ENCODE results near the gene DISC1. TPM values are rescaled to one million over a fixed set of nuclear protein-coding genes. Genes with fewer than 3 reads are reported as not detected.

Gene DISC1
- polyA plus RNA-seq, 3 donors, result 5.5 to 14.7 (median 5.8) TPM

DNA sequence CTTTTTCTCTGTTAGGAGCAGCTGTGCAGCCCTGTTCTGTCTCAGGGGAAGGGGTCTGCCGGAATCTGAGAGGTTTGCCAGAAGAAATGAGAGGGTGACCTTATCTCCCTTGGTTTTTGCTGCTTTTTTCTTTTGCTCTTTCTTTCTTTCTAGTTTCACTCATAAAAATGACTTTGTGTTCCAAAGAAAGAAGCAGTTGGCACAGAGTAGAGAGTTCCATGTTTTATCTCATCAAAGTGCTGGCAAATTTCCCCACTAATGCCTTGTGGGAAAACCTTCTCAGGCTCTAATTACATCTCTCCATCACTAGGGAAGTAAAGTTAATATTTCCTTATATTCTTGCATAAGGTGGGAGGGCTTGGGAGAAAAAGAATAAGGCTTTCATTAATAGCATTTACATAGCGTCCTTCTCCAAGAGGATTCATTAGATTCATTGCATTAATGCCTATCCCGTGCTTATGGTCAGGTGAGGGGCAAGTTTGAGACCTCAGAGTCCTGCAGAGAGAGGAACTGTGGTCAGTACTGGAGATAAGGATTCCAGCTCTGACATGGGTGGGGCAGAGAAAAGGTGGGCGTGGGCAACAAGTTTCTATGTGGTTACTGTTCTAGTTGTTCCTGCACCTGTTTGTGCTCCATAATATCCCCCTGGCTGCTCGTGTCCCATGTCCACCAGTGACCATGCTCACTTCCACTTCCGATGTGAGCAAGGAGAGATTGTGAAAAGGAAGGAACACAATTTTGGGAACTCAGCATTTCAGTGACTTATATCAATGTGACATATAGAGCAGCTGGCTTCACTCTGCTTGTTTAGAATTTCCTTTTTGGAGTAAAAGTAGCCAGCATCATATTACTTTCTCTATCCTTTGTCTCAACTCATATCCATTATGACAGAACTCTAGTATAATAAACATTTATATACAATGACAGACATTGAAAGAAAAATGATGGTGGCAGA, 79.5 kb downstream of the DISC1 start:
- Mint-ChIP-seq H3K4me1 (peaks cover 20% of the 10 kb centered on the region), H3K27me3 (ENCODE audit: low read depth in 3 of 3) (no peaks in the 10 kb centered on the region), H3K4me3 (no peak overlapping the region), H3K27ac (peak overlapping the region in 2 of 7 donors; percentile 11 to 14), H3K36me3 (peaks cover 62 to 79% of the 10 kb centered on the region in 2 donors), H3K9me3 (peaks cover 0 to 2% (median 0%) of the 10 kb centered on the region in 7 donors)
- intact Hi-C loops (cut with micrococcal nuclease), result no loop called here
- no peak for DNase-seq
- Histone ChIP-seq H3K9ac (ENCODE audit: insufficient read depth, low read length, poor library complexity, severe bottlenecking) (no peak overlapping the region), H3K4me3 (replicated peaks in 1 of 3; ENCODE audit: low read depth in 2 of 3, low read length in 3 of 3) (no peak overlapping the region), H3K36me3 (replicated peaks in 1 of 2; ENCODE audit: control insufficient read depth in 1 of 2, insufficient read depth in 2 of 2, low read length in 2 of 2) (peaks cover 23 to 78% of the 10 kb centered on the region in 2 donors), H2AFZ (ENCODE audit: insufficient read depth, low read depth, low read length, poor library complexity, severe bottlenecking) (no peak overlapping the region), H3K9me3 (replicated peaks in 1 of 2; ENCODE audit: control insufficient read depth in 1 of 2, insufficient read depth in 1 of 2, low read length in 2 of 2) (no peaks in the 10 kb centered on the region), H3K27me3 (ENCODE audit: control insufficient read depth in 2 of 2, insufficient read depth in 2 of 2, low read length in 2 of 2) (no peaks in the 10 kb centered on the region), H3K4me2 (replicated peaks; ENCODE audit: extremely low read depth, low read length, poor library complexity, severe bottlenecking) (no peak overlapping the region), H3K79me2 (ENCODE audit: insufficient read depth, low read length) (peaks cover 17% of the 10 kb centered on the region), H3K4me1 (ENCODE audit: control insufficient read depth in 1 of 2, insufficient read depth in 2 of 2, low read length in 2 of 2) (peaks cover 3 to 10% of the 10 kb centered on the region in 2 donors), H4K20me1 (ENCODE audit: insufficient read depth, low read length) (peaks cover 55% of the 10 kb centered on the region), H3K27ac (ENCODE audit: low read depth in 1 of 2, low read length in 2 of 2) (peak overlapping the region in 1 of 2 donors; percentile 25)
- no peak for TF ChIP-seq CTCF (IDR thresholded peaks at IDR 0.05)
- no CpG with 5 or more reads among the region's 6 CpGs for WGBS (ENCODE audit: insufficient coverage)

DNA sequence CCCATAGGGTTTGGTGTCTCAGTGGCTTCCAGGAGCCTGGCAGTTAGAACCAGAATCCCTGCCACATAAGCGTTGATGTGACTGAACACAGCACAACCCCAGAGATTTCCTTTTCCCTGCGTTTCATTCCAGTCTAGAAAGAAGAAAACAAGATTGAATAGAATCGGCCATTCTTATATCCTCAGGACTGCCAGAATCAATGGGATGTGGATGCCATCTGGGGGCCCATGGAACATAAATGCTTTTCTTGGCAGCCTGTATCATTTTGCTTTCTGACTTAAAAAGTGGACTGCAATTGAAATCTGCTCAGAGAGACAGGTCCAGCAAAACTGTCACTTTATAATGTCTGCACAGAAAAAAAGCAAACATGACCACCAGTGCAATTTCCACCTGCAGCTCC, 80.3 kb downstream of the DISC1 start:
- H3K9me3 ChIP-seq (replicated peaks in 1 of 2; ENCODE audit: control insufficient read depth in 1 of 2, insufficient read depth in 1 of 2, low read length in 2 of 2), result no peaks in the 10 kb centered on the region
- no peaks in the 10 kb centered on the region for H3K27me3 Mint-ChIP-seq (ENCODE audit: low read depth in 3 of 3)
- H3K4me2 ChIP-seq (replicated peaks; ENCODE audit: extremely low read depth, low read length, poor library complexity, severe bottlenecking), result no peak overlapping the region
- no peak overlapping the region for H3K9ac ChIP-seq (ENCODE audit: insufficient read depth, low read length, poor library complexity, severe bottlenecking)
- H3K27ac Mint-ChIP-seq, result no peak overlapping the region
- TF ChIP-seq CTCF (IDR thresholded peaks at IDR 0.05), result no peak
- DNase-seq, result no peak
- intact Hi-C loops (cut with micrococcal nuclease), result no loop called here
- H3K4me3 Mint-ChIP-seq, result no peak overlapping the region
- WGBS (ENCODE audit: insufficient coverage), result 100% methylated on average over 2 of the region's 3 CpGs
- peaks cover 17% of the 10 kb centered on the region for H3K4me1 Mint-ChIP-seq
- H3K4me3 ChIP-seq (replicated peaks in 1 of 3; ENCODE audit: low read depth in 2 of 3, low read length in 3 of 3), result no peak overlapping the region
- H3K27ac ChIP-seq (ENCODE audit: low read depth in 1 of 2, low read length in 2 of 2), result no peak overlapping the region
- peaks cover 65 to 83% of the 10 kb centered on the region in 2 donors for H3K36me3 Mint-ChIP-seq
- no peaks in the 10 kb centered on the region for H3K27me3 ChIP-seq (ENCODE audit: control insufficient read depth in 2 of 2, insufficient read depth in 2 of 2, low read length in 2 of 2)
- H4K20me1 ChIP-seq (ENCODE audit: insufficient read depth, low read length), result peaks cover 55% of the 10 kb centered on the region
- peaks cover 3 to 10% of the 10 kb centered on the region in 2 donors for H3K4me1 ChIP-seq (ENCODE audit: control insufficient read depth in 1 of 2, insufficient read depth in 2 of 2, low read length in 2 of 2)
- H3K79me2 ChIP-seq (ENCODE audit: insufficient read depth, low read length), result peaks cover 13% of the 10 kb centered on the region
- peaks cover 23 to 82% of the 10 kb centered on the region in 2 donors for H3K36me3 ChIP-seq (replicated peaks in 1 of 2; ENCODE audit: control insufficient read depth in 1 of 2, insufficient read depth in 2 of 2, low read length in 2 of 2)
- H2AFZ ChIP-seq (ENCODE audit: insufficient read depth, low read depth, low read length, poor library complexity, severe bottlenecking), result no peak overlapping the region
- peaks cover 0 to 2% (median 0%) of the 10 kb centered on the region in 7 donors for H3K9me3 Mint-ChIP-seq

All from CD14-positive monocyte (primary cell).